GM18858 (cell line): Measurements from ENCODE around the gene SSNA1.

Experiments used
- ATAC-seq: cut with Tn5 transposase; IDR thresholded peaks from one replicate; pipeline ENCODE4 v1.9.1; 2021; ENCODE audit not compliant: unreplicated experiment

The SSNA1 gene

GRCh38 chr9:137181680-137182079 lies 6.8 kb upstream of the SSNA1 start:
- ATAC-seq, result no peak

- ATAC-seq, result no peak
These were observed 5.6 kb upstream of the SSNA1 start for GRCh38 chr9:137182836-137183235.

- no peak for ATAC-seq
These were observed 4.4 kb upstream of the SSNA1 start for GRCh38 chr9:137183980-137184595.

- no peak for ATAC-seq
These were observed 3.4 kb upstream of the SSNA1 start for GRCh38 chr9:137184881-137185660.

- ATAC-seq, result no peak
These were observed 2.6 kb upstream of the SSNA1 start for GRCh38 chr9:137185921-137186320.

GRCh38 chr9:137186385-137186784 lies 2.1 kb upstream of the SSNA1 start:
- no peak for ATAC-seq

- ATAC-seq, result no peak
These were observed 1.1 kb upstream of the SSNA1 start for GRCh38 chr9:137187386-137187785.

- ATAC-seq, result no peak
These were observed 388 bp upstream of the SSNA1 start for GRCh38 chr9:137188086-137188489.

GRCh38 chr9:137189297-137190295 lies 1.1 kb downstream of the SSNA1 start:
- ATAC-seq, result no peak

- no peak for ATAC-seq
These were observed 1.9 kb downstream of the SSNA1 start for GRCh38 chr9:137190315-137190856.

GRCh38 chr9:137191245-137191644 lies 2.8 kb downstream of the SSNA1 start:
- ATAC-seq, result no peak

- no peak for ATAC-seq
These were observed 3.4 kb downstream of the SSNA1 start for GRCh38 chr9:137191691-137192447.

- no peak for ATAC-seq
These were observed 3.9 kb downstream of the SSNA1 start for GRCh38 chr9:137192448-137192780.

GRCh38 chr9:137192859-137193258 lies 4.4 kb downstream of the SSNA1 start:
- no peak for ATAC-seq

- no peak for ATAC-seq
These were observed 5.3 kb downstream of the SSNA1 start for GRCh38 chr9:137193771-137194170.

GRCh38 chr9:137194388-137194787 lies 5.9 kb downstream of the SSNA1 start:
- ATAC-seq, result no peak

- no peak for ATAC-seq
These were observed 6.4 kb downstream of the SSNA1 start for GRCh38 chr9:137194909-137195308.

- ATAC-seq, result no peak
These were observed 7.2 kb downstream of the SSNA1 start for GRCh38 chr9:137195525-137196220.

- no peak for ATAC-seq
These were observed 9.8 kb downstream of the SSNA1 start for GRCh38 chr9:137198051-137198901.
